Measurements from ENCODE around the gene PSMA7. TPM values are rescaled to one million over a fixed set of nuclear protein-coding genes. Genes with fewer than 3 reads are reported as not detected.

Gene PSMA7
- total RNA-seq, 1 donor from 2014 or later = 233 TPM

DNA sequence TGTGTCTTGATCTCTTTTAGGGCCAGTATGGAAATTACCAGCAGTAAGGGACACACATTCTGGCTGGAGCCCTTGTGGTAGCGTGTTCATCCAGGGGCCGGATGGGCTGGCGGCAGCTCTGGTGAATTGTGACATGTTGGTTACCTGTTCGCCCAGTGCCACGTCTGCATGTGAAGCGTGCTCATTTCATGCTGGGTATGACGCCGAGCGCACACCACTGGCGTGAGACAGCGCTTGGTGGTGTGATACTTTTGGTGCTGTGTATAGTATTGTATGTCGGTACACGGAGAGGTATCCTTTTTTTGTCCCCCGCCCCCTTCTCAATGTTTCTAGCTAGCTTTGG is 35.9 kb upstream of the PSMA7 start:
- no peak for DNase-seq
- H3K27me3 ChIP-seq (ENCODE audit: low read depth) = no peaks in the 10 kb centered on the region
- no peaks in the 10 kb centered on the region for H3K9me3 ChIP-seq (replicated peaks)
- no peak overlapping the region for H3K27ac ChIP-seq (replicated peaks)
- peaks cover 45% of the 10 kb centered on the region for H3K36me3 ChIP-seq
- no peak overlapping the region for H3K4me3 ChIP-seq
- H3K4me1 ChIP-seq = peaks cover 25% of the 10 kb centered on the region
- intact Hi-C loops (cut with micrococcal nuclease) = no loop called here
- TF ChIP-seq, protein P1, sequence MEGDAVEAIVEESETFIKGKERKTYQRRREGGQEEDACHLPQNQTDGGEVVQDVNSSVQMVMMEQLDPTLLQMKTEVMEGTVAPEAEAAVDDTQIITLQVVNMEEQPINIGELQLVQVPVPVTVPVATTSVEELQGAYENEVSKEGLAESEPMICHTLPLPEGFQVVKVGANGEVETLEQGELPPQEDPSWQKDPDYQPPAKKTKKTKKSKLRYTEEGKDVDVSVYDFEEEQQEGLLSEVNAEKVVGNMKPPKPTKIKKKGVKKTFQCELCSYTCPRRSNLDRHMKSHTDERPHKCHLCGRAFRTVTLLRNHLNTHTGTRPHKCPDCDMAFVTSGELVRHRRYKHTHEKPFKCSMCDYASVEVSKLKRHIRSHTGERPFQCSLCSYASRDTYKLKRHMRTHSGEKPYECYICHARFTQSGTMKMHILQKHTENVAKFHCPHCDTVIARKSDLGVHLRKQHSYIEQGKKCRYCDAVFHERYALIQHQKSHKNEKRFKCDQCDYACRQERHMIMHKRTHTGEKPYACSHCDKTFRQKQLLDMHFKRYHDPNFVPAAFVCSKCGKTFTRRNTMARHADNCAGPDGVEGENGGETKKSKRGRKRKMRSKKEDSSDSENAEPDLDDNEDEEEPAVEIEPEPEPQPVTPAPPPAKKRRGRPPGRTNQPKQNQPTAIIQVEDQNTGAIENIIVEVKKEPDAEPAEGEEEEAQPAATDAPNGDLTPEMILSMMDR (IDR thresholded peaks at IDR 0.05; ENCODE audit: borderline replicate concordance) = no peak

DNA sequence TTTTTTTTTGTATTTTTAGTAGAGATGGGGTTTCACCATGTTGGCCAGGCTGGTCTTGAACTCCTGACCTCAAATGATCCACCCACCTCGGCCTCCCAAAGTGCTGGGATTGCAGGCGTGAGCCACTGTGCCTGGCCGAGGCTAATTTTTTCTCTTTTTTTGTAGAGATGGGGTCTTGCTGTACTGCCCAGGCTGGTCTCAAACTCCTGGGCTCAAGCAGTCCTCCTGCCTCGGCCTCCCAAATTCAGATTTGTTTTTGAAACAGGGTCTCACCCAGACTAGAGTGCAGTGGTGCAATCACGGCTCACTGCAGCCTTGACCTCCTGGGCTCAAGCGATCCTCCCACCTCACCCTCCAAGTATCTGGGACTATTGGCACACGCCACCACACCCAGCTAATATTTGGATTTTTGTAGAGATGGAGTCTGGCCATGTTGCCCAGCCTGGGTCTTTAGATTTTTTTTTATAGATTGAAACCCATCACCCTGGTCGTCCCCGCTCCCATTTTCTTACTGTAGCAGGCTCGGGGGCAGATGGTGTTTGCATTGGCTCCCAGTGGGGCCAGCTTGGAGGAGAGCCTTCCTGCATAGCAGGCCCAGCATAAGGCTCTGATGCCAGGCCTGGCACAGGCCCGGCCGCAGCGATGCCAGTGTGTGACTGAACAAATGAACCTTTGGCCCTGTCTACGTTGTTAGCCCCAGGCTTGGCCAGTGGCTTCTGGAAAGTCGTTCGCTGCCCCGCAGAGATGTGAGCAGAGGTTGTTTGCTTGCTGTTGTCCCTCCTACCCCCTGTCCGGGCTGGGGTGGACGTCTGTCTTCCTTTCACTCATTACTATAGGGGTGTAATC is 35.3 kb upstream of the PSMA7 start:
- H3K36me3 ChIP-seq = peaks cover 50% of the 10 kb centered on the region
- intact Hi-C loops (cut with micrococcal nuclease) = no loop called here
- no peak for DNase-seq

DNA sequence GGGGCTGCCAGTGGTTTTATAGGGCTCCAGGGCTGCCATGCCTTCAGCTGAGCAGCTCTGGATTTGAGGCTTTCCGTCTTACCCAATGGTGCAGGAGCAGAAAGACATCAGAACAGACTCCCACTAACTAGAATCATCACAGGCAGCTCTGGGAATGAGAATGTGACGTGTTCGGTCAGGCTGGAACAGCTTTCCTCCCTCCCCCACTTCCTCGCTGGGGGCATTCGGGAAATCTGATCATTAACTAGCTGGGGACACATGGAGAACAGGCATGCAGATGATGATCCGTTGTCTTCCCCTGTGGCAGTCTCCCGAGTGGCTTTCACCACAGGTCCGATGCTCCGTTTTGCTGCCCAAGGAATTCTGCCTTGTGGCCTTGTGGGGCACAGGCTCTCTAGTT is 34.1 kb upstream of the PSMA7 start:
- Histone ChIP-seq H3K27ac (replicated peaks) (no peak overlapping the region), H3K9me3 (replicated peaks) (no peaks in the 10 kb centered on the region), H3K27me3 (ENCODE audit: low read depth) (no peaks in the 10 kb centered on the region), H3K4me3 (no peak overlapping the region), H3K36me3 (peaks cover 61% of the 10 kb centered on the region), H3K4me1 (peaks cover 8% of the 10 kb centered on the region)
- DNase-seq = no peak
- intact Hi-C loops (cut with micrococcal nuclease) = no loop called here
- TF ChIP-seq, protein P1 (IDR thresholded peaks at IDR 0.05; ENCODE audit: borderline replicate concordance) = no peak

More for the DNA sequence above, 35.3 kb upstream of the PSMA7 start:
- H3K27me3 ChIP-seq (ENCODE audit: low read depth) = no peaks in the 10 kb centered on the region
- no peaks in the 10 kb centered on the region for H3K9me3 ChIP-seq (replicated peaks)
- TF ChIP-seq, protein P1 (IDR thresholded peaks at IDR 0.05; ENCODE audit: borderline replicate concordance) = no peak
- peaks cover 19% of the 10 kb centered on the region for H3K4me1 ChIP-seq
- H3K4me3 ChIP-seq = no peak overlapping the region
- no peak overlapping the region for H3K27ac ChIP-seq (replicated peaks)

DNA sequence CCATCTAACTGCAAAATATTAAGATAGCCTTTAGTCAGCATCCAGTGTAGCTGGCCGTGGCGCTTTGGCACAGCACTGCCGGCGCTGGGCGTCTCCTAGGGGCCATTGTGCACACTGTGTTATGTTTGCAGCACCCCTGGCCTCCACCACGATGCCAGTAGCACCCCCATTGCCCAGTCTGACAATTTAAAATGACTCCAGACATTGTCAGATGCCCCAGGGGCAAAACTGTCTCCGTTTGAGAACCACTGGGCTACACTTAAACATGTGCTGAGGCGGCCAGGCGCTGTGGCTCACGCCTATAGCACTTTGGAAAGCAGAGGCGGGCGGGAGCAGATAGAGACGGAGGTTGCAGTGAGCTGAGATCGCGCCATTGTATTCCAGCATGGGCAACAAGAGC is 33.7 kb upstream of the PSMA7 start:
- Histone ChIP-seq H3K9me3 (replicated peaks) (no peaks in the 10 kb centered on the region), H3K36me3 (peaks cover 61% of the 10 kb centered on the region), H3K4me3 (no peak overlapping the region), H3K27ac (replicated peaks) (no peak overlapping the region), H3K4me1 (peaks cover 4% of the 10 kb centered on the region), H3K27me3 (ENCODE audit: low read depth) (no peaks in the 10 kb centered on the region)
- TF ChIP-seq, protein P1 (IDR thresholded peaks at IDR 0.05; ENCODE audit: borderline replicate concordance) = no peak
- intact Hi-C loops (cut with micrococcal nuclease) = no loop called here
- DNase-seq = no peak

DNA sequence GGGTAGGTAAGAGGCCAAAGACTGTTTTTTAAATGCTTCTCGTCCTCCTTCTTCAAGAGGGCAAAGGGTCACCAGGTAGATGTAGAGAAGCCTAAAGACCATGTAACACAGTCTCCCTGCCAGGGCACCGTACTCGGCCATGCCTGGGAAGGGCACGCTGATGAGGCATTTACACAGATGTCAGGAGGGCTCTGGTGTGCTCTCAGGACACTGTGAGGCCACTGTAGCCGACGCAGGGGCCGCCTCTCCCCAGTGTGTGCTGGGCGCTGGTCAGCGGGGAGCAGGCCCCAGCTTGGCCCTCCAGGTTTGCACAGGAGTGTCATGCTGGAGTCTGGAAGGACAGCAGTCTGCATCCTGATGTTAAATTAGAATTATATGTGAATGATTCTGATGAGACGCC is 32.5 kb upstream of the PSMA7 start:
- Histone ChIP-seq H3K4me3 (no peak overlapping the region), H3K27ac (replicated peaks) (no peak overlapping the region), H3K4me1 (no peaks in the 10 kb centered on the region), H3K27me3 (ENCODE audit: low read depth) (no peaks in the 10 kb centered on the region), H3K9me3 (replicated peaks) (no peaks in the 10 kb centered on the region), H3K36me3 (peaks cover 54% of the 10 kb centered on the region)
- no peak for DNase-seq
- intact Hi-C loops (cut with micrococcal nuclease) = no loop called here
- TF ChIP-seq, protein P1 (IDR thresholded peaks at IDR 0.05; ENCODE audit: borderline replicate concordance) = no peak
